Vagina (tissue), 2 donors: ENCODE results near the gene EARS2. TPM values are rescaled to one million over a fixed set of nuclear protein-coding genes. Genes with fewer than 3 reads are reported as not detected.

Experiments used
- DNase-seq, 2 donors: peaks; one replicate each; pipeline ENCODE4 v3.0.0-alpha.2; 2017; ENCODE audit errors: extremely low spot score in 2 of 2
- H3K27ac ChIP-seq: fragments of 200-600 bp; sonication (generic); one replicate; pipeline ENCODE4 v1.5.1; 2019
- H3K27me3 ChIP-seq: fragments of 200-600 bp; sonication (generic); one replicate; pipeline ENCODE4 v1.5.1; 2019
- H3K36me3 ChIP-seq, 2 donors: fragments of 200-600 bp; sonication (generic); one replicate each; pipeline ENCODE4 v1.5.1; 2017 to 2019
- H3K4me1 ChIP-seq: fragments of 200-600 bp; sonication (generic); one replicate; pipeline ENCODE4 v1.5.1; 2019
- H3K4me3 ChIP-seq, 2 donors: fragments of 200-600 bp; sonication (generic); 1 replicate in 1 of 2; 2 replicates in 1 of 2; pipeline ENCODE4 v1.5.1; 2016 to 2019
- H3K9me3 ChIP-seq: fragments of 200-600 bp; sonication (generic); one replicate; pipeline ENCODE4 v1.5.1; 2019
- CTCF ChIP-seq, 3 experiments: fragments of 450-650 bp in 2 of 3; fragments of 200-600 bp in 1 of 3; sonication (generic) in 1 of 3; IDR thresholded peaks; one replicate each; pipeline ENCODE4 v1.5.1; 2017 to 2019; ENCODE audit warnings: antibody characterized with exemption in 3 of 3, mild to moderate bottlenecking in 2 of 3, moderate library complexity in 2 of 3
- POLR2A ChIP-seq, 2 donors: fragments of 450-650 bp; IDR thresholded peaks; one replicate each; pipeline ENCODE4 v1.6.1; 2017; ENCODE audit warnings: antibody characterized with exemption in 2 of 2, mild to moderate bottlenecking in 2 of 2, moderate library complexity in 2 of 2
- POLR2AphosphoS5 ChIP-seq, 2 donors: sonication (generic); formaldehyde crosslinking; IDR thresholded peaks; one replicate each; pipeline ENCODE4 v1.9.0; 2017; ENCODE audit warnings: antibody characterized with exemption in 2 of 2, mild to moderate bottlenecking in 2 of 2, low read depth in 1 of 2; ENCODE audit not compliant: insufficient read depth in 1 of 2
- intact Hi-C: fragments of 100-400 bp; cut with DNase I; formaldehyde crosslinking; loops from one replicate; pipeline ENCODE4 v1.15.1; 2023
- total RNA-seq: library from RNA; depleted of rRNA; stranded (reverse); fragments of >200 nt; gene quantifications from one replicate; pipeline ENCODE4 v1.2.3, GENCODE V29; 2016

EARS2 gene
- total RNA-seq, 1 donor from 2014 or later, result 46.7 TPM

- H3K36me3 ChIP-seq, result peaks cover 0 to 66% of the 10 kb centered on the region in 2 donors
- no peak overlapping the region for H3K4me3 ChIP-seq
- no peak overlapping the region for H3K27ac ChIP-seq
- H3K4me1 ChIP-seq, result no peaks in the 10 kb centered on the region
- no peak for TF ChIP-seq POLR2A (IDR thresholded peaks at IDR 0.05)
- no peak for TF ChIP-seq CTCF (IDR thresholded peaks at IDR 0.05)
- no peak for TF ChIP-seq POLR2AphosphoS5 (IDR thresholded peaks at IDR 0.05; ENCODE audit: insufficient read depth in 1 of 2, low read depth in 1 of 2)
- no peaks in the 10 kb centered on the region for H3K27me3 ChIP-seq
- no peak for DNase-seq
- H3K9me3 ChIP-seq, result no peaks in the 10 kb centered on the region
- intact Hi-C loops, result no loop called here
Observed at GRCh38 chr16:23528644-23529310, 28.4 kb downstream of the EARS2 start.

- H3K4me3 ChIP-seq, result no peak overlapping the region
- H3K27me3 ChIP-seq, result no peaks in the 10 kb centered on the region
- no peaks in the 10 kb centered on the region for H3K9me3 ChIP-seq
- no peak overlapping the region for H3K27ac ChIP-seq
- intact Hi-C loops, result no loop called here
- no peak for DNase-seq
- H3K36me3 ChIP-seq, result peaks cover 0 to 68% of the 10 kb centered on the region in 2 donors
- no peaks in the 10 kb centered on the region for H3K4me1 ChIP-seq
- TF ChIP-seq POLR2AphosphoS5 (IDR thresholded peaks at IDR 0.05; ENCODE audit: insufficient read depth in 1 of 2, low read depth in 1 of 2) (no peak), CTCF (IDR thresholded peaks at IDR 0.05) (no peak), POLR2A (IDR thresholded peaks at IDR 0.05) (no peak)
Observed at GRCh38 chr16:23527961-23528643, 29.0 kb downstream of the EARS2 start.

GRCh38 chr16:23524886-23525285, 32.3 kb downstream of the EARS2 start:
- peaks cover 0 to 57% of the 10 kb centered on the region in 2 donors for H3K36me3 ChIP-seq

GRCh38 chr16:23523876-23524385, 33.2 kb downstream of the EARS2 start:
- no peaks in the 10 kb centered on the region for H3K27me3 ChIP-seq
- TF ChIP-seq POLR2AphosphoS5 (IDR thresholded peaks at IDR 0.05; ENCODE audit: insufficient read depth in 1 of 2, low read depth in 1 of 2), result no peak
- no peak for TF ChIP-seq CTCF (IDR thresholded peaks at IDR 0.05)
- no peak for TF ChIP-seq POLR2A (IDR thresholded peaks at IDR 0.05)
- H3K4me1 ChIP-seq, result no peaks in the 10 kb centered on the region
- intact Hi-C loops, result no loop called here
- H3K4me3 ChIP-seq, result no peak overlapping the region
- peaks cover 0 to 48% of the 10 kb centered on the region in 2 donors for H3K36me3 ChIP-seq
- no peaks in the 10 kb centered on the region for H3K9me3 ChIP-seq
- no peak overlapping the region for H3K27ac ChIP-seq
- no peak for DNase-seq

More at GRCh38 chr16:23524886-23525285, 32.3 kb downstream of the EARS2 start:
- Histone ChIP-seq H3K4me3 (no peak overlapping the region), H3K27ac (no peak overlapping the region), H3K27me3 (no peaks in the 10 kb centered on the region), H3K4me1 (no peaks in the 10 kb centered on the region), H3K9me3 (no peaks in the 10 kb centered on the region)
- no peak for DNase-seq
- intact Hi-C loops, result no loop called here
- no peak for TF ChIP-seq POLR2A (IDR thresholded peaks at IDR 0.05)
- TF ChIP-seq POLR2AphosphoS5 (IDR thresholded peaks at IDR 0.05; ENCODE audit: insufficient read depth in 1 of 2, low read depth in 1 of 2), result no peak
- no peak for TF ChIP-seq CTCF (IDR thresholded peaks at IDR 0.05)

- intact Hi-C loops, result no loop called here
- Histone ChIP-seq H3K27me3 (no peaks in the 10 kb centered on the region), H3K36me3 (peaks cover 0 to 42% of the 10 kb centered on the region in 2 donors), H3K4me3 (no peak overlapping the region), H3K9me3 (no peaks in the 10 kb centered on the region), H3K27ac (no peak overlapping the region), H3K4me1 (no peaks in the 10 kb centered on the region)
- DNase-seq, result no peak
- TF ChIP-seq POLR2AphosphoS5 (IDR thresholded peaks at IDR 0.05; ENCODE audit: insufficient read depth in 1 of 2, low read depth in 1 of 2), result no peak
- TF ChIP-seq CTCF (IDR thresholded peaks at IDR 0.05), result no peak
- TF ChIP-seq POLR2A (IDR thresholded peaks at IDR 0.05), result no peak
Observed at GRCh38 chr16:23523321-23523720, 33.8 kb downstream of the EARS2 start.
